Neural cell (in vitro differentiated cells): ENCODE results near the gene F13A1.

Experiments
- CTCF ChIP-seq: fragments of 450-650 bp; IDR thresholded peaks from 2 replicates; pipeline ENCODE4 v1.5.1; 2014; ENCODE audit warnings: antibody characterized with exemption, mild to moderate bottlenecking, moderate library complexity; ENCODE audit not compliant: poor library complexity, severe bottlenecking
- EZH2 ChIP-seq: fragments of 200-600, 300-800 bp; shearing (Covaris generic), sonication (generic); IDR thresholded peaks from 2 replicates; pipeline ENCODE4 v1.6.1; 2014; ENCODE audit warnings: antibody characterized with exemption, low read length, borderline replicate concordance, mild to moderate bottlenecking; ENCODE audit not compliant: insufficient read depth, poor library complexity, severe bottlenecking
- POLR2AphosphoS5 ChIP-seq: IDR thresholded peaks from 2 replicates; pipeline ENCODE4 v1.6.1; 2012
- RAD21 ChIP-seq: fragments of 450-650 bp; conservative IDR thresholded peaks from 2 replicates; pipeline ENCODE4 v1.6.1; 2014; ENCODE audit warnings: antibody characterized with exemption, mild to moderate bottlenecking, moderate library complexity
- REST ChIP-seq: IDR thresholded peaks from 2 replicates; pipeline ENCODE4 v1.6.1; 2012; ENCODE audit warnings: borderline replicate concordance

- no peak for TF ChIP-seq CTCF
- no peak for TF ChIP-seq EZH2
- TF ChIP-seq RAD21 = no peak
- TF ChIP-seq POLR2AphosphoS5 = no peak
- no peak for TF ChIP-seq REST
Measured at GRCh38 chr6:6243846-6244245, 76.6 kb downstream of the F13A1 start.
